WTC11 (cell line): ENCODE data around the gene TMEM207. TPM values are rescaled to one million over a fixed set of nuclear protein-coding genes. Genes with fewer than 3 reads are reported as not detected.

Experiments used
- ATAC-seq: fragments of 200-7000 bp; cut with Tn5 transposase; 2 replicates; pipeline ENCODE4 v1.10.0; 2021; ENCODE audit warnings: mild to moderate bottlenecking, moderate library complexity
- CTCF ChIA-PET: fragments of 300-600 bp; sonication (Branson Sonifier 250); formaldehyde crosslinking; loops from one replicate; lab custom pipeline; 2021; ENCODE audit warnings: antibody characterized with exemption; lab: Charles Lee
- POLR2A ChIA-PET: fragments of 350-600 bp; sonication (Branson Sonifier 250); formaldehyde crosslinking; loops from one replicate; lab custom pipeline; 2021; ENCODE audit warnings: antibody characterized with exemption; lab: Charles Lee
- DNase-seq: peaks from one replicate; pipeline ENCODE4 v3.0.0; 2021; ENCODE audit warnings: low spot score
- H3K27ac Mint-ChIP-seq: 2 replicates; pipeline ENCODE4 v1.8.0; 2021; ENCODE audit warnings: mixed read lengths
- H3K27me3 Mint-ChIP-seq: 2 replicates; pipeline ENCODE4 v1.8.0; 2021; ENCODE audit warnings: low read depth, mild to moderate bottlenecking, moderate library complexity, mixed read lengths
- H3K36me3 Mint-ChIP-seq: 2 replicates; pipeline ENCODE4 v1.8.0; 2021; ENCODE audit warnings: mixed read lengths
- H3K4me1 Mint-ChIP-seq: 2 replicates; pipeline ENCODE4 v1.8.0; 2022; ENCODE audit warnings: mixed read lengths
- H3K4me3 Mint-ChIP-seq: 2 replicates; pipeline ENCODE4 v1.8.0; 2021; ENCODE audit warnings: mild to moderate bottlenecking, moderate library complexity, mixed read lengths
- H3K9me3 Mint-ChIP-seq: 2 replicates; pipeline ENCODE4 v1.8.0; 2021; ENCODE audit warnings: mixed read lengths
- AFF4 ChIP-seq: sonication (generic); formaldehyde crosslinking; IDR thresholded peaks from 2 replicates; pipeline ENCODE4 v1.8.1; 2023; ENCODE audit warnings: mild to moderate bottlenecking, missing genetic modification reagents, borderline replicate concordance
- AR ChIP-seq: fragments of 250-450 bp; sonication (Bioruptor Pico); IDR thresholded peaks from 2 replicates; pipeline ENCODE4 v1.9.0; 2021; ENCODE audit warnings: mild to moderate bottlenecking
- ATF3 ChIP-seq: sonication (generic); formaldehyde crosslinking; conservative IDR thresholded peaks from 2 replicates; pipeline ENCODE4 v1.8.1; 2022; ENCODE audit warnings: mild to moderate bottlenecking, missing genetic modification reagents
- CBFB ChIP-seq: sonication (generic); formaldehyde crosslinking; IDR thresholded peaks from 2 replicates; pipeline ENCODE4 v1.8.1; 2022; ENCODE audit warnings: mild to moderate bottlenecking, low read depth, missing genetic modification reagents
- E2F4 ChIP-seq: sonication (generic); formaldehyde crosslinking; IDR thresholded peaks from 2 replicates; pipeline ENCODE4 v1.8.1; 2022; ENCODE audit warnings: low read depth, mild to moderate bottlenecking, moderate library complexity, missing genetic modification reagents, borderline replicate concordance
- ERG ChIP-seq: fragments of 250-450 bp; sonication (Bioruptor Pico); IDR thresholded peaks from 2 replicates; pipeline ENCODE4 v1.8.0; 2021; ENCODE audit warnings: mild to moderate bottlenecking
- SOX15 ChIP-seq: fragments of 250-450 bp; sonication (Bioruptor Pico); IDR thresholded peaks from 2 replicates; pipeline ENCODE4 v1.9.0; 2021; ENCODE audit warnings: mild to moderate bottlenecking
- TEAD4 ChIP-seq: sonication (generic); formaldehyde crosslinking; IDR thresholded peaks from 2 replicates; pipeline ENCODE4 v1.8.0; 2022; ENCODE audit warnings: mild to moderate bottlenecking, missing genetic modification reagents
- USF2 ChIP-seq: sonication (generic); formaldehyde crosslinking; IDR thresholded peaks from 2 replicates; pipeline ENCODE4 v1.8.1; 2023; ENCODE audit warnings: mild to moderate bottlenecking, missing genetic modification reagents, moderate library complexity
- ZMAT4 ChIP-seq: fragments of 250-450 bp; sonication (Bioruptor Pico); IDR thresholded peaks from 2 replicates; pipeline ENCODE4 v1.9.0; 2021; ENCODE audit warnings: mild to moderate bottlenecking
- ZNF425 ChIP-seq: fragments of 250-450 bp; sonication (Bioruptor Pico); conservative IDR thresholded peaks from 2 replicates; pipeline ENCODE4 v1.9.0; 2021; ENCODE audit warnings: mild to moderate bottlenecking
- ZNF512 ChIP-seq: sonication (generic); formaldehyde crosslinking; IDR thresholded peaks from 2 replicates; pipeline ENCODE4 v1.8.1; 2022; ENCODE audit warnings: missing genetic modification reagents, borderline replicate concordance
- total RNA-seq: library from RNA; stranded (reverse); gene quantifications from 3 replicates; pipeline ENCODE4 v1.2.3, GENCODE V29; 2021

The TMEM207 gene
- total RNA-seq, 1 experiment from 2014 or later, result not detected

- ChIA-PET POLR2A (no interaction called here), CTCF (no interaction called here)
- no peak overlapping the region for H3K4me3 Mint-ChIP-seq
Observed at GRCh38 chr3:190491533-190492054, 41.9 kb upstream of the TMEM207 start.

More at GRCh38 chr3:190491533-190492054, 41.9 kb upstream of the TMEM207 start:
- ATAC-seq (no peak), DNase-seq (no peak)
- H3K27me3 Mint-ChIP-seq, result no peaks in the 10 kb centered on the region
- no peaks in the 10 kb centered on the region for H3K36me3 Mint-ChIP-seq
- H3K27ac Mint-ChIP-seq, result no peak overlapping the region
- H3K4me1 Mint-ChIP-seq, result peaks cover 20% of the 10 kb centered on the region
- H3K9me3 Mint-ChIP-seq, result no peaks in the 10 kb centered on the region
- no peak for TF ChIP-seq ERG (CRISPR knock-in tag)
- no peak for TF ChIP-seq TEAD4 (CRISPR knock-in tag)
- TF ChIP-seq E2F4, result no peak
- no peak for TF ChIP-seq AFF4 (CRISPR knock-in tag)
- no peak for TF ChIP-seq ZNF512 (CRISPR knock-in tag)
- no peak for TF ChIP-seq USF2 (CRISPR knock-in tag)
- no peak for TF ChIP-seq ZMAT4
- no peak for TF ChIP-seq AR (CRISPR knock-in tag)
- TF ChIP-seq ZNF425 (CRISPR knock-in tag), result no peak
- TF ChIP-seq ATF3 (CRISPR knock-in tag), result no peak
- TF ChIP-seq CBFB (CRISPR knock-in tag), result no peak
- TF ChIP-seq SOX15 (CRISPR knock-in tag), result no peak
